HG03558 (cell line): ENCODE results near the gene KIF26A.

Experiments used
- ATAC-seq: cut with Tn5 transposase; IDR thresholded peaks from one replicate; pipeline ENCODE4 v1.9.1; 2021; ENCODE audit warnings: moderate number of reproducible peaks; ENCODE audit not compliant: unreplicated experiment; ENCODE audit errors: extremely low read depth

The KIF26A gene

GRCh38 chr14:104141621-104142091, 3.3 kb downstream of the KIF26A start:
- no peak for ATAC-seq

- ATAC-seq: no peak
Observed at GRCh38 chr14:104142136-104142945, 4.0 kb downstream of the KIF26A start.

GRCh38 chr14:104142946-104143470, 4.6 kb downstream of the KIF26A start:
- ATAC-seq: no peak

- ATAC-seq: no peak
Observed at GRCh38 chr14:104143521-104144452, 5.4 kb downstream of the KIF26A start.

- ATAC-seq: no peak
Observed at GRCh38 chr14:104144453-104144790, 6.0 kb downstream of the KIF26A start.

GRCh38 chr14:104144911-104145825, 6.8 kb downstream of the KIF26A start:
- no peak for ATAC-seq

- no peak for ATAC-seq
Observed at GRCh38 chr14:104145826-104146601, 7.6 kb downstream of the KIF26A start.

- no peak for ATAC-seq
Observed at GRCh38 chr14:104146651-104147345, 8.4 kb downstream of the KIF26A start.

GRCh38 chr14:104147346-104148125, 9.1 kb downstream of the KIF26A start:
- no peak for ATAC-seq

GRCh38 chr14:104148433-104149277, 10.3 kb downstream of the KIF26A start:
- no peak for ATAC-seq

GRCh38 chr14:104149278-104149595, 10.8 kb downstream of the KIF26A start:
- no peak for ATAC-seq

GRCh38 chr14:104149617-104150135, 11.3 kb downstream of the KIF26A start:
- ATAC-seq: no peak

- no peak for ATAC-seq
Observed at GRCh38 chr14:104150136-104151025, 12.0 kb downstream of the KIF26A start.

GRCh38 chr14:104151026-104151381, 12.6 kb downstream of the KIF26A start:
- ATAC-seq: no peak

GRCh38 chr14:104151566-104152245, 13.3 kb downstream of the KIF26A start:
- ATAC-seq: no peak

GRCh38 chr14:104152246-104152575, 13.8 kb downstream of the KIF26A start:
- no peak for ATAC-seq
